GM12878 (cell line): ENCODE data around the gene AP3B1. TPM values are rescaled to one million over a fixed set of nuclear protein-coding genes. Genes with fewer than 3 reads are reported as not detected.

ENCODE experiments used
- ATAC-seq: fragments of 200-7000 bp; cut with Tn5 transposase; 3 replicates; pipeline ENCODE4 v1.9.1; 2020; ENCODE audit warnings: mild to moderate bottlenecking, moderate library complexity
- BruUV-seq: library from RNA; stranded (reverse); fragments of 400-500 nt; replicated peaks from 2 replicates; lab custom pipeline; 2021; lab: Mats Ljungman, UMichigan
- CTCF ChIA-PET: fragments of 300-600 bp; sonication (Branson Sonifier 250); formaldehyde crosslinking; extraction: SDS; loops from one replicate; lab custom pipeline; 2021; ENCODE audit warnings: inconsistent platforms; lab: Yijun Ruan, JAX
- POLR2A ChIA-PET: fragments of 350-600 bp; formaldehyde crosslinking; extraction: SDS; loops from one replicate; lab custom pipeline; 2021; ENCODE audit warnings: inconsistent platforms; lab: Charles Lee
- RAD21 ChIA-PET: fragments of 300-600 bp; sonication (Branson Sonifier 250); formaldehyde crosslinking; loops from one replicate; lab custom pipeline; 2023; ENCODE audit warnings: antibody characterized with exemption; ENCODE audit not compliant: unreplicated experiment; lab: Charles Lee
- SMC1A ChIA-PET: fragments of 300-600 bp; sonication (Branson Sonifier 250); formaldehyde crosslinking; loops from one replicate; lab custom pipeline; 2023; ENCODE audit not compliant: unreplicated experiment, uncharacterized antibody; lab: Charles Lee
- DNase-seq: peaks from one replicate; pipeline ENCODE4 v3.0.0-alpha.2; 2011; ENCODE audit warnings: low read depth, low spot score
- FAIRE-seq: peaks from 3 replicates; lab custom pipeline; 2011; peaks lifted over from hg19 to GRCh38; lab: Jason Lieb, UNC
- H2AFZ ChIP-seq: 2 replicates; pipeline ENCODE4 v1.6.0; 2011; ENCODE audit warnings: low read depth, low read length, control low read depth; ENCODE audit not compliant: control insufficient read depth
- H3K27ac ChIP-seq: 2 replicates; pipeline ENCODE4 v1.5.1; 2011; ENCODE audit warnings: control low read depth; ENCODE audit not compliant: control insufficient read depth, insufficient read depth
- H3K27me3 ChIP-seq, 2 experiments: replicated peaks in 1 of 2; 2 replicates each; pipeline versions ENCODE4 v1.6.0 to v1.6.1; 2011; ENCODE audit warnings: low read length in 1 of 2; ENCODE audit not compliant: control insufficient read depth in 2 of 2, insufficient read depth in 2 of 2
- H3K36me3 ChIP-seq, 2 experiments: 2 replicates each; pipeline ENCODE4 v1.5.1; 2011; ENCODE audit warnings: low read length in 1 of 2; ENCODE audit not compliant: control insufficient read depth in 2 of 2, insufficient read depth in 2 of 2
- H3K4me1 ChIP-seq: 2 replicates; pipeline ENCODE4 v1.6.1; 2011; ENCODE audit warnings: mild to moderate bottlenecking, low read length, moderate library complexity, mixed read lengths; ENCODE audit not compliant: control insufficient read depth, insufficient read depth
- H3K4me2 ChIP-seq: 2 replicates; pipeline ENCODE4 v1.6.0; 2011; ENCODE audit warnings: control low read depth; ENCODE audit not compliant: control insufficient read depth, insufficient read depth
- H3K4me3 ChIP-seq: fragments of 200-600 bp; sonication (generic); 2 replicates; pipeline ENCODE4 v1.5.1; 2016
- H3K79me2 ChIP-seq: 2 replicates; pipeline ENCODE4 v1.6.0; 2011; ENCODE audit warnings: low read length; ENCODE audit not compliant: control insufficient read depth, insufficient read depth
- H3K9ac ChIP-seq: 2 replicates; pipeline ENCODE4 v1.8.0; 2011; ENCODE audit warnings: low read length, control low read depth, mixed read lengths; ENCODE audit not compliant: control insufficient read depth, insufficient read depth
- H3K9me3 ChIP-seq: replicated peaks from 3 replicates; pipeline ENCODE4 v1.5.1; 2011; ENCODE audit warnings: mild to moderate bottlenecking, low read length; ENCODE audit not compliant: control insufficient read depth, insufficient read depth
- H4K20me1 ChIP-seq: 2 replicates; pipeline ENCODE4 v1.6.0; 2011; ENCODE audit not compliant: control insufficient read depth, insufficient read depth
- CREM ChIP-seq: IDR thresholded peaks from 2 replicates; pipeline ENCODE4 v1.6.1; 2014; ENCODE audit warnings: antibody characterized with exemption, low read depth
- CTCF ChIP-seq, 3 experiments: IDR thresholded peaks in 2 of 3; conservative IDR thresholded peaks in 1 of 3; 2 replicates each; pipeline ENCODE4 v1.5.1; 2011; ENCODE audit warnings: low read depth in 3 of 3, low read length in 3 of 3, mild to moderate bottlenecking in 3 of 3, control low read depth in 2 of 3, moderate library complexity in 2 of 3, inconsistent platforms in 1 of 3, mixed read lengths in 1 of 3; ENCODE audit not compliant: control insufficient read depth in 2 of 3, insufficient read depth in 1 of 3; ENCODE audit errors: extremely low read depth in 1 of 3
- ELK1 ChIP-seq: IDR thresholded peaks from 2 replicates; pipeline ENCODE4 v1.6.1; 2012; ENCODE audit warnings: low read depth, low read length, improper control_type of control experiment
- HDAC6 ChIP-seq: fragments of 200-600 bp; sonication (generic); IDR thresholded peaks from one replicate; pipeline ENCODE4 v1.8.0; 2017; ENCODE audit warnings: antibody characterized with exemption; ENCODE audit not compliant: unreplicated experiment
- POU2F2 ChIP-seq: IDR thresholded peaks from 3 replicates; pipeline ENCODE4 v1.6.1; 2011; ENCODE audit warnings: low read depth, mild to moderate bottlenecking, low read length, borderline replicate concordance
- RAD21 ChIP-seq: IDR thresholded peaks from 2 replicates; pipeline ENCODE4 v1.6.1; 2011; ENCODE audit warnings: mild to moderate bottlenecking, low read depth, low read length, moderate library complexity; ENCODE audit not compliant: insufficient read depth
- RELA ChIP-seq: fragments of 450-650 bp; IDR thresholded peaks from 2 replicates; pipeline ENCODE4 v1.8.0; 2014; ENCODE audit warnings: borderline replicate concordance; ENCODE audit not compliant: partially characterized antibody
- SMAD5 ChIP-seq: IDR thresholded peaks from 2 replicates; pipeline ENCODE4 v1.6.1; 2016; ENCODE audit warnings: antibody characterized with exemption, low read depth
- SREBF2 ChIP-seq: IDR thresholded peaks from 2 replicates; pipeline ENCODE4 v1.6.1; 2012; ENCODE audit warnings: mild to moderate bottlenecking, low read length
- WRNIP1 ChIP-seq: IDR thresholded peaks from 2 replicates; pipeline ENCODE4 v1.6.1; 2011; ENCODE audit warnings: low read depth, low read length, improper control_type of control experiment, borderline replicate concordance
- WGBS: methylation state at CpG from one replicate; pipeline ENCODE4 v1.1.6; 2016; ENCODE audit warnings: low lambda C conversion rate; ENCODE audit not compliant: insufficient replicate concordance, insufficient coverage; ENCODE audit errors: missing lambda C conversion rate; 5-methylcytosine and 5-hydroxymethylcytosine counted together
- in situ Hi-C: fragments of 300-500 bp; cut with MboI; formaldehyde crosslinking; loops from 9 replicates; pipeline ENCODE4 v1.14.3; 2018; ENCODE audit warnings: mixed read lengths
- intact Hi-C: fragments of 100-400 bp; cut with micrococcal nuclease; formaldehyde crosslinking; loops from one replicate; pipeline ENCODE4 v1.14.2; 2022; ENCODE audit not compliant: unreplicated experiment
- polyA plus RNA-seq, 11 experiments: library from polyadenylated mRNA; depleted of rRNA in 4 of 11; unstranded in 6 of 11; stranded (reverse) in 5 of 11; fragments of >200 nt; fragmentation: Nextera tagmentation in 4 of 11; fragmentation: Illumina TruSeq in 1 of 11; extraction: Ambion mirVana in 4 of 11; extraction: Trizol in 1 of 11; gene quantifications; 1 replicate in 1 of 11; 2 replicates in 10 of 11; pipeline versions ENCODE4 v1.2.1 to v1.2.3, GENCODE V29; 2011 to 2016; ENCODE audit warnings: inconsistent platforms in 2 of 11, missing spikeins in 2 of 11, low read depth in 1 of 11
- total RNA-seq, 4 experiments: library from RNA; depleted of rRNA in 3 of 4; stranded (reverse); fragments of >200 nt in 3 of 4; fragmentation: Illumina TruSeq in 1 of 4; extraction: Trizol in 1 of 4; gene quantifications; 2 replicates each; pipeline versions ENCODE4 v1.2.1 to v1.2.3, GENCODE V29; 2013 to 2021
- TF ChIP-seq, protein P1 (sequence below): fragments of 450-650 bp; IDR thresholded peaks from 2 replicates; pipeline ENCODE4 v1.6.1; 2018; ENCODE audit warnings: mild to moderate bottlenecking, low read depth, moderate library complexity; ENCODE audit not compliant: partially characterized antibody

Gene AP3B1
- total and polyA plus RNA-seq, 10 of the 15 experiments (the other 5 are each of a cell fraction or from before 2014, with no cell fraction given): 30.9 to 70.8 (median 46.0) TPM

- Histone ChIP-seq H3K27me3 (no peaks in the 10 kb centered on the region), H3K4me3 (no peak overlapping the region), H3K79me2 (no peaks in the 10 kb centered on the region), H3K4me1 (no peaks in the 10 kb centered on the region), H3K4me2 (no peak overlapping the region), H3K27ac (no peak overlapping the region), H4K20me1 (no peaks in the 10 kb centered on the region), H2AFZ (no peak overlapping the region), H3K9ac (no peak overlapping the region), H3K9me3 (no peaks in the 10 kb centered on the region; the same call in 2 of the 3 replicates), H3K36me3 (no peaks in the 10 kb centered on the region)
- SMC1A ChIA-PET: interaction anchor here (0.6 to 2.4 kb wide), 11 partner anchors 13 to 808 kb away, joined by 3 to 8 read pairs (median 3); partner anchors contain the start of gene WDR41
- ATAC-seq: no peak
- RAD21 ChIA-PET: interaction anchor here (0.8 to 1.6 kb wide), 5 partner anchors 32 to 1155 kb away, joined by 3 to 6 read pairs (median 3); no protein-coding TSS in a partner anchor
- FAIRE-seq: no peak
- WGBS: 0% methylated on average over 2 of the region's 2 CpGs
- DNase-seq: no peak
- in situ Hi-C loops: no loop called here
- POLR2A ChIA-PET: interaction anchor here (0.9 kb wide), 1 partner anchor 58 kb away, joined by 3 read pairs; no protein-coding TSS in a partner anchor
- BruUV-seq: no TSS peak
- CTCF ChIA-PET: interaction anchor here (0.6 to 2.3 kb wide), 19 partner anchors 9 to 1695 kb away, joined by 3 to 16 read pairs (median 4); no protein-coding TSS in a partner anchor
- intact Hi-C loops: no loop called here
- no peak for TF ChIP-seq SREBF2
- TF ChIP-seq RAD21: peak; percentile 46
- TF ChIP-seq, protein P1, sequence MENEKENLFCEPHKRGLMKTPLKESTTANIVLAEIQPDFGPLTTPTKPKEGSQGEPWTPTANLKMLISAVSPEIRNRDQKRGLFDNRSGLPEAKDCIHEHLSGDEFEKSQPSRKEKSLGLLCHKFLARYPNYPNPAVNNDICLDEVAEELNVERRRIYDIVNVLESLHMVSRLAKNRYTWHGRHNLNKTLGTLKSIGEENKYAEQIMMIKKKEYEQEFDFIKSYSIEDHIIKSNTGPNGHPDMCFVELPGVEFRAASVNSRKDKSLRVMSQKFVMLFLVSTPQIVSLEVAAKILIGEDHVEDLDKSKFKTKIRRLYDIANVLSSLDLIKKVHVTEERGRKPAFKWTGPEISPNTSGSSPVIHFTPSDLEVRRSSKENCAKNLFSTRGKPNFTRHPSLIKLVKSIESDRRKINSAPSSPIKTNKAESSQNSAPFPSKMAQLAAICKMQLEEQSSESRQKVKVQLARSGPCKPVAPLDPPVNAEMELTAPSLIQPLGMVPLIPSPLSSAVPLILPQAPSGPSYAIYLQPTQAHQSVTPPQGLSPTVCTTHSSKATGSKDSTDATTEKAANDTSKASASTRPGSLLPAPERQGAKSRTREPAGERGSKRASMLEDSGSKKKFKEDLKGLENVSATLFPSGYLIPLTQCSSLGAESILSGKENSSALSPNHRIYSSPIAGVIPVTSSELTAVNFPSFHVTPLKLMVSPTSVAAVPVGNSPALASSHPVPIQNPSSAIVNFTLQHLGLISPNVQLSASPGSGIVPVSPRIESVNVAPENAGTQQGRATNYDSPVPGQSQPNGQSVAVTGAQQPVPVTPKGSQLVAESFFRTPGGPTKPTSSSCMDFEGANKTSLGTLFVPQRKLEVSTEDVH: no peak
- TF ChIP-seq HDAC6: no peak
- TF ChIP-seq POU2F2: no peak
- peak in 2 of 3 experiments; percentile 30 to 33; a peak in 3 of 6 replicates for TF ChIP-seq CTCF (IDR thresholded peaks at IDR 0.05 in 2 of 3, conservative IDR thresholded peaks at IDR 0.05 in 1 of 3; ENCODE audit: control insufficient read depth in 2 of 3, extremely low read depth in 1 of 3, insufficient read depth in 1 of 3, low read depth in 3 of 3, low read length in 3 of 3)
- no peak for TF ChIP-seq SMAD5
- TF ChIP-seq ELK1: no peak
- no peak for TF ChIP-seq CREM
- no peak for TF ChIP-seq RELA
- TF ChIP-seq WRNIP1: no peak
Observed at GRCh38 chr5:78300464-78301045, 6.1 kb upstream of the AP3B1 start.
